H1 (cell line): ENCODE measurements around the gene MAP4.

Source experiments
- BACH1 ChIP-seq: IDR thresholded peaks from 2 replicates; pipeline ENCODE4 v1.6.1; 2012; ENCODE audit warnings: low read length, improper control_type of control experiment
- HDAC6 ChIP-seq: IDR thresholded peaks from one replicate; pipeline ENCODE4 v1.7.1; 2012; ENCODE audit warnings: low read depth, mild to moderate bottlenecking, inconsistent platforms, low read length, moderate library complexity
- KDM1A ChIP-seq: fragments of 200-600, 300-600 bp; sonication (generic); IDR thresholded peaks from 2 replicates; pipeline ENCODE4 v1.7.1; 2016; ENCODE audit warnings: mild to moderate bottlenecking, low read length, borderline replicate concordance
- RFX5 ChIP-seq: IDR thresholded peaks from 2 replicates; pipeline ENCODE4 v1.6.1; 2011; ENCODE audit warnings: low read depth, low read length, improper control_type of control experiment, borderline replicate concordance
- RNF2 ChIP-seq: fragments of 200-900, 300-1000 bp; sonication (generic); IDR thresholded peaks from 2 replicates; pipeline ENCODE4 v1.7.1; 2016; ENCODE audit warnings: borderline replicate concordance, low read depth, mild to moderate bottlenecking, antibody characterized with exemption, low read length; ENCODE audit not compliant: poor library complexity, severe bottlenecking; ENCODE audit errors: missing control alignments
- USF2 ChIP-seq: IDR thresholded peaks from 2 replicates; pipeline ENCODE4 v1.6.1; 2011; ENCODE audit warnings: low read length, improper control_type of control experiment
- TF ChIP-seq, protein P1 (sequence below), 3 experiments: IDR thresholded peaks; 1 replicate in 2 of 3; 2 replicates in 1 of 3; pipeline versions ENCODE4 v1.5.1 to v1.6.1; 2011; ENCODE audit warnings: low read length in 3 of 3, mild to moderate bottlenecking in 3 of 3, inconsistent platforms in 2 of 3, low read depth in 1 of 3, moderate library complexity in 1 of 3; ENCODE audit not compliant: insufficient read depth in 1 of 3; ENCODE audit errors: control extremely low read depth in 1 of 3

DNA sequence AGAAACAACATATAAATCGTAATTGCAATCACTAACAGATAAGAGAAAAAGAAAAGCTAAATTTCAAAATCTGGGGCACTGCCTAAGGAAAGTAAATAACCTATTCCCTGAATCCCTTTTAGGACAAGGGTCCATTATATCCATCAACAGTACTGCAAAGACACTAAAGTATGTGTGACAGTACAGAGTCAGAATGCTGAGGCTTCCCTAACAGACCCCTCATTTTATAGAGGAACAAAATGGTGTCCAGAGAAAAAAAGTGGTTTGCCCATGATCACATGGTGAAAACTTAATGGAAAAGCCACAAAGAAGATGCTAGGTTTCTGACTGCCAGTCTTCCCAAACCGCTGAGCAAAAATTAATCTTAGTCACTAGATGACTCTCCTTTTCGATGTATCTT is 119.5 kb downstream of the MAP4 start:
- TF ChIP-seq KDM1A (no peak), BACH1 (no peak), RNF2 (no peak), HDAC6 (no peak), USF2 (no peak), RFX5 (no peak)
- TF ChIP-seq, protein P1, sequence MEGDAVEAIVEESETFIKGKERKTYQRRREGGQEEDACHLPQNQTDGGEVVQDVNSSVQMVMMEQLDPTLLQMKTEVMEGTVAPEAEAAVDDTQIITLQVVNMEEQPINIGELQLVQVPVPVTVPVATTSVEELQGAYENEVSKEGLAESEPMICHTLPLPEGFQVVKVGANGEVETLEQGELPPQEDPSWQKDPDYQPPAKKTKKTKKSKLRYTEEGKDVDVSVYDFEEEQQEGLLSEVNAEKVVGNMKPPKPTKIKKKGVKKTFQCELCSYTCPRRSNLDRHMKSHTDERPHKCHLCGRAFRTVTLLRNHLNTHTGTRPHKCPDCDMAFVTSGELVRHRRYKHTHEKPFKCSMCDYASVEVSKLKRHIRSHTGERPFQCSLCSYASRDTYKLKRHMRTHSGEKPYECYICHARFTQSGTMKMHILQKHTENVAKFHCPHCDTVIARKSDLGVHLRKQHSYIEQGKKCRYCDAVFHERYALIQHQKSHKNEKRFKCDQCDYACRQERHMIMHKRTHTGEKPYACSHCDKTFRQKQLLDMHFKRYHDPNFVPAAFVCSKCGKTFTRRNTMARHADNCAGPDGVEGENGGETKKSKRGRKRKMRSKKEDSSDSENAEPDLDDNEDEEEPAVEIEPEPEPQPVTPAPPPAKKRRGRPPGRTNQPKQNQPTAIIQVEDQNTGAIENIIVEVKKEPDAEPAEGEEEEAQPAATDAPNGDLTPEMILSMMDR (IDR thresholded peaks at IDR 0.05; ENCODE audit: control extremely low read depth in 1 of 3, insufficient read depth in 1 of 3, low read depth in 1 of 3, low read length in 3 of 3) = no peak
